SU-DHL-6 (cell line): ENCODE measurements around the gene UBC.

Experiments used
- EZH2phosphoT487 ChIP-seq: fragments of 200-600 bp; sonication (generic), shearing (Covaris generic); conservative IDR thresholded peaks from 2 replicates; pipeline ENCODE4 v1.6.1; 2018; ENCODE audit warnings: mild to moderate bottlenecking, antibody characterized with exemption, low read length, moderate library complexity, mixed read lengths
- TF ChIP-seq, protein P1 (sequence below): fragments of 200-600 bp; sonication (generic); IDR thresholded peaks from one replicate; pipeline ENCODE4 v1.5.1; 2017; ENCODE audit warnings: antibody characterized with exemption, mild to moderate bottlenecking, low read length, moderate library complexity; ENCODE audit not compliant: insufficient read depth, poor library complexity, severe bottlenecking

- TF ChIP-seq, protein P1, sequence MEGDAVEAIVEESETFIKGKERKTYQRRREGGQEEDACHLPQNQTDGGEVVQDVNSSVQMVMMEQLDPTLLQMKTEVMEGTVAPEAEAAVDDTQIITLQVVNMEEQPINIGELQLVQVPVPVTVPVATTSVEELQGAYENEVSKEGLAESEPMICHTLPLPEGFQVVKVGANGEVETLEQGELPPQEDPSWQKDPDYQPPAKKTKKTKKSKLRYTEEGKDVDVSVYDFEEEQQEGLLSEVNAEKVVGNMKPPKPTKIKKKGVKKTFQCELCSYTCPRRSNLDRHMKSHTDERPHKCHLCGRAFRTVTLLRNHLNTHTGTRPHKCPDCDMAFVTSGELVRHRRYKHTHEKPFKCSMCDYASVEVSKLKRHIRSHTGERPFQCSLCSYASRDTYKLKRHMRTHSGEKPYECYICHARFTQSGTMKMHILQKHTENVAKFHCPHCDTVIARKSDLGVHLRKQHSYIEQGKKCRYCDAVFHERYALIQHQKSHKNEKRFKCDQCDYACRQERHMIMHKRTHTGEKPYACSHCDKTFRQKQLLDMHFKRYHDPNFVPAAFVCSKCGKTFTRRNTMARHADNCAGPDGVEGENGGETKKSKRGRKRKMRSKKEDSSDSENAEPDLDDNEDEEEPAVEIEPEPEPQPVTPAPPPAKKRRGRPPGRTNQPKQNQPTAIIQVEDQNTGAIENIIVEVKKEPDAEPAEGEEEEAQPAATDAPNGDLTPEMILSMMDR: no peak
- TF ChIP-seq EZH2phosphoT487: no peak
Measured at GRCh38 chr12:124956571-124956970, 42.1 kb upstream of the UBC start.
